HG02884 (cell line): Measurements from ENCODE around the gene WDR64.
A peak's percentile ranks its signal among the peaks of the same experiment; 100 is the strongest.

ENCODE experiments used
- ATAC-seq: cut with Tn5 transposase; IDR thresholded peaks from one replicate; pipeline ENCODE4 v1.9.1; 2021; ENCODE audit warnings: mild to moderate bottlenecking, moderate library complexity; ENCODE audit not compliant: unreplicated experiment

Gene WDR64

GRCh38 chr1:241836941-241837340, 184.9 kb downstream of the WDR64 start:
- ATAC-seq, result no peak

- no peak for ATAC-seq
Observed at GRCh38 chr1:241837416-241837815, 185.3 kb downstream of the WDR64 start.

- no peak for ATAC-seq
Observed at GRCh38 chr1:241837901-241838300, 185.8 kb downstream of the WDR64 start.

- ATAC-seq, result peak; percentile 48
Observed at GRCh38 chr1:241838897-241839296, 186.8 kb downstream of the WDR64 start.

- ATAC-seq, result peak; percentile 54
Observed at GRCh38 chr1:241839369-241839979, 187.4 kb downstream of the WDR64 start.

- ATAC-seq, result no peak
Observed at GRCh38 chr1:241840164-241840563, 188.1 kb downstream of the WDR64 start.

- ATAC-seq, result no peak
Observed at GRCh38 chr1:241841691-241842090, 189.6 kb downstream of the WDR64 start.

- no peak for ATAC-seq
Observed at GRCh38 chr1:241842565-241842964, 190.5 kb downstream of the WDR64 start.

GRCh38 chr1:241844593-241844992, 192.5 kb downstream of the WDR64 start:
- ATAC-seq, result no peak

GRCh38 chr1:241846375-241846774, 194.3 kb downstream of the WDR64 start:
- ATAC-seq, result no peak

GRCh38 chr1:241846862-241847539, 194.9 kb downstream of the WDR64 start:
- no peak for ATAC-seq

GRCh38 chr1:241847540-241847795, 195.4 kb downstream of the WDR64 start:
- ATAC-seq, result no peak

GRCh38 chr1:241847796-241848685, 196.0 kb downstream of the WDR64 start, which contains the start of gene EXO1:
Gene EXO1 (plus strand): TSS chr1:241848204. CDS start chr1:241850426, 2,222 bp downstream.
- ATAC-seq, result peak; percentile 90

GRCh38 chr1:241848686-241849344, 196.7 kb downstream of the WDR64 start:
- ATAC-seq, result peak; percentile 7

GRCh38 chr1:241849345-241849695, 197.2 kb downstream of the WDR64 start:
- no peak for ATAC-seq
